Endothelial cell of hepatic sinusoid (primary cell): ENCODE data around the gene PTOV1.

Source experiments
- in situ Hi-C: cut with HindIII; loops from 2 replicates; pipeline ENCODE4 v1.10.0; 2017; ENCODE audit warnings: low sequenced_read_pairs

The PTOV1 gene

GRCh38 chr19:49850487-49851342 lies at the start of gene PTOV1:
Gene PTOV1 (plus strand): TSS chr19:49851159.
- in situ Hi-C loops: loop anchor here (5.0 kb wide), 2 partner anchors 42 to 98 kb away; no protein-coding TSS in a partner anchor

DNA sequence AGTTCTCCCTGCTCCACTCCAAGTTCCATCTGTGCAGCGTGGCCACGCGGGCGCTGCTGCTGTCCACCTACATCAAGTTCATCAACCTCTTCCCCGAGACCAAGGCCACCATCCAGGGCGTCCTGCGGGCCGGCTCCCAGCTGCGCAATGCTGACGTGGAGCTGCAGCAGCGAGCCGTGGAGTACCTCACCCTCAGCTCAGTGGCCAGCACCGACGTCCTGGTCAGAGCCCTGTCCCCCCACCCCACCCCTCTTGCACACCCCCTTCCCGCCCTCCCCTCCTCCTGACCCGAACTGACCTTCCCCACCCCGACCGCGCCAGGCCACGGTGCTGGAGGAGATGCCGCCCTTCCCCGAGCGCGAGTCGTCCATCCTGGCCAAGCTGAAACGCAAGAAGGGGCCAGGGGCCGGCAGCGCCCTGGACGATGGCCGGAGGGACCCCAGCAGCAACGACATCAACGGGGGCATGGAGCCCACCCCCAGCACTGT lies 49.5 kb upstream of the PTOV1 start:
- in situ Hi-C loops: no loop called here

GRCh38 chr19:49801966-49802661 lies 48.8 kb upstream of the PTOV1 start:
- in situ Hi-C loops: no loop called here

DNA sequence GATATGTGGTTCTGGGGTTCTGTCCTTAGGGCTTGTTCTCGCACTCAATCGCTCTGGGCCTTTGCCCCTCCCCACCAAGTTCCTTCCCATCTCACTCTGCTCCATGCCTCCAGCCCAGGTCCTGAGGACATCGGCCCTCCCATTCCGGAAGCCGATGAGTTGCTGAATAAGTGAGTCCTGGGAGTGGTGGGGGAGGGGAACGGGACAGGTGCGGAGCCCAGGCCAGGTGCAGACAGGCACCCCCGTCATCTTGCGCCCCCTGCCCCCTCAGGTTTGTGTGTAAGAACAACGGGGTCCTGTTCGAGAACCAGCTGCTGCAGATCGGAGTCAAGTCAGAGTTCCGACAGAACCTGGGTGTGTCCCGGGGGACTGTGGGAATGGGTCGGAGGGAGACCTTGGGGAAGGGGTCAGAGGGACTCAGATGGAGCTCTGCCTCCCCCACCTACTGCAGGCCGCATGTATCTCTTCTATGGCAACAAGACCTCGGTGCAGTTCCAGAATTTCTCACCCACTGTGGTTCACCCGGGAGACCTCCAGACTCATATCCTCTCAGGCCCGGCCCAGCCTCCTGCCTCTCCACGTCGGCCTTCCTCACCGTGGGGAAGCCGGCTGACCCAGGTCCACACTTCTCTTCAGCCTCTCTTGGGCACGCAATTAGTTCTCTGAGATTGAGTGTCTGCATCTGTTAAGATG lies 48.0 kb upstream of the PTOV1 start:
- in situ Hi-C loops: no loop called here

DNA sequence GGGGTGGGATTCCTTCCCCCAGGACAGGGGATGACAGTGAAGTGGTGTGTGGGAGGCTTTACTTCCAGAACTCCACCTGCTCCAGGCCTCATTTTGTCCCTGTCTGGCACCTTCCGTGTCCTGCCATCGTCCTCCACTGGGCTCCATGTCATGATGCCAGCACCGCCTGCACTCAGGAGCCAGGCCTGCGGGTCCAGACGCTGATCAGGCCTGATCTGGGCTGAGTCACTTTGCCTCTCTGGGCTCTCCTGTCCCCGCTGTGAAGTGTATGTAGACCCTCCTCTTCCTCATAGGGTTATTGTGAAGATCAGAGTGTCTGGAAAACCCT lies 47.5 kb upstream of the PTOV1 start:
- in situ Hi-C loops: no loop called here

- in situ Hi-C loops: no loop called here
Measured at GRCh38 chr19:49805822-49806619, 44.9 kb upstream of the PTOV1 start.

DNA sequence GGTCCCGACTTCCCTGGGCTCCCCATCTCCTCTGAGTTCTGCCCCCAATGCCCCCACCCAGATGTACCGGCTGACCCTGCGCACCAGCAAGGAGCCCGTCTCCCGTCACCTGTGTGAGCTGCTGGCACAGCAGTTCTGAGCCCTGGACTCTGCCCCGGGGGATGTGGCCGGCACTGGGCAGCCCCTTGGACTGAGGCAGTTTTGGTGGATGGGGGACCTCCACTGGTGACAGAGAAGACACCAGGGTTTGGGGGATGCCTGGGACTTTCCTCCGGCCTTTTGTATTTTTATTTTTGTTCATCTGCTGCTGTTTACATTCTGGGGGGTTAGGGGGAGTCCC lies 44.4 kb upstream of the PTOV1 start:
- in situ Hi-C loops: no loop called here

DNA sequence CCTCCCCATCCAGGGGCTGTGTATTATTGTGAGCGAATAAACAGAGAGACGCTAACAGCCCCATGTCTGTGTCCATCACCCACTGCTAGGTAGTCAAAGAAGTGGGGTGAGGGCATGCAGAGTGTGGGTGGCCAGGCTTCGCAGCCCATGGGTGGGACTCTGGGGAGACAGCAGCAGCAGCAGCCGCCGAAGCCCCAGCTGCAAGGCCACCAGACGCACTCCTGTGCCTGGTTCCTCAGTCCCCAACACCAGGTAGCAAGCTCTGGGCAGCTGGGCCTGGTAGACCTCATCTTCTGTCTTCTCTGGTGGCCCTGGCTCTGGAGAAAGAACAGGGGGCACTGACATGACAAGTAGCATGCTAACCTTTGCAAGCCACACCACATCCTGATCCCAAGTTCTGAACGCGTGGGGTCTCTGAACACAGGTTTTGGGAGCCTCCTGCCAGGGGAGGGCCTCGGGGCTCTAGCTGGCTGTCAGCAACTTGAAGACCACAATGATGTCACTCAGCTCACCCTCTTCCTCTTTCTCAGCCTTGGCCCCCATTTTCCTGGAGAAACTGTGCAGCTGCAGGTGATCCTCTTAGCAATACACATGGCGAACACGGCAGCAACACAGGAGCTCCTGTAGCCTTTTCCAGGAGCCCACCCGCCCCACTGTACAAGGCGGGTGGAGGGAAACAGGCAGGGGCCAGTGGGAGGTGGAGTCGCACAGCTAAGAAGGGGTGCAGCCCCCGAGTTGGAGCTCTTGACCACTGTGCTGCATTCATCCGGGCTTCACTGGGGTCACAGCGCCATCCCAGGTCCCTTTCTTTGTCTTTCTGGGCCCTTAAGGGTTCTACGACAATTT lies 43.7 kb upstream of the PTOV1 start:
- in situ Hi-C loops: no loop called here

GRCh38 chr19:49807904-49808675 lies 42.9 kb upstream of the PTOV1 start:
- in situ Hi-C loops: no loop called here

GRCh38 chr19:49808711-49809159 lies 42.2 kb upstream of the PTOV1 start:
- in situ Hi-C loops: no loop called here

DNA sequence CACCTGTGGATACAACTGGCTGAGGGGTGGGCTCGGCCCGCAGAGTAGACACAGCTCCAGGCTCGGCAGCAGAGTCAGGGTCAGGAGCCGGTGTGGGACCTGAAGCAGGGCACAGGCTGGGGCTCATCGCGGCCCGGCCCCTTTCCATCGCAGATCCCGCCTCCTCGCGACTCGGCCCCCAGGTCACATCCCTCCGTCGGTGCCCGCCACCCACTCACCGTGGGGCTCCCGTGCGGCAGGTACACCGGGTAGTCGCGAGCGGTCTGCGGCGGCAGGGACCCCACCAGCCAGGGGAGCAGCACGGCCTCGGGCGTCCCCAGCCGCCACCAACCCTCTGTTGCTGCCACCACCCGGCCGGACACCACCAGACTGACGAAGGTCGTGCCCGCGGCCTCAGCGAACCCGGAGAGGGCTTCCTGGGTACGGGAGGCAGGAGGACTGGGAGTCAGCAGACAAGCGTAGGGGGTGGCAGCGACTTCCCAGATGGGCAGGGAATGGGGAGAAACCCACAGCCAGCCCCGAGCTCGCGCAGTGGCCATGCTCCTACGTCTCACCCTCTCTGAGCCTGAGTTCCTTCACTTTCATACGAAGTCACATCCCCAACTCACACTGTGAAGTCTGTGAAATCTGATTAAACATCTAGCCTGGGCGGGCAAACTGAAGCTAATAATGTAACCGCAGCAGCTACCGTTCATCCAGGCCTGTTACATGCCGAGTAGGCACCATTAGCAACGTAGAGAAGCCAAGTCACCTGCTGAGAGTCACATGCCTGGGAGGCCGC lies 41.6 kb upstream of the PTOV1 start:
- in situ Hi-C loops: no loop called here

DNA sequence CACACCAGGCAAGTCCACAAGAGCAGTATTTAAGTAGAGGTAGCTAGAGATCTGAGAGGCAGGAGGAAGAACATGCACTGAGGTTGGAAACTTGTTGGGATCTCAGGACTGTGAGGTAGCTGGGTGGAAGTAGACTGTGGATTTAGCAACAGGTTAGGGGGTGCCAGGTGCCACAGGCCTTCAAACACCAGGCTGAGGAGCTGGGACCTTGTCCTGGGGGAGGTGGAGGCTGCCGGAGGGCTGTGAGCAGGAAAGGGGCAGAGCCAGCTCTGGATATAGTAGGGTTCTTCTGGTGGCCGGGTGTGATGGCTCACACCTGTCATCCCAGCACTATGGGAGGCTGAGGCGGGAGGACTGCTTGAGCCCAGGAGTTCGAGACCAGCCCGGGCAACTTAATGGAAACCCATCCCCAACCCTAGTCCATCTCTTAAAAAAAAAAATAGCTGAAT lies 41.0 kb upstream of the PTOV1 start:
- in situ Hi-C loops: no loop called here

DNA sequence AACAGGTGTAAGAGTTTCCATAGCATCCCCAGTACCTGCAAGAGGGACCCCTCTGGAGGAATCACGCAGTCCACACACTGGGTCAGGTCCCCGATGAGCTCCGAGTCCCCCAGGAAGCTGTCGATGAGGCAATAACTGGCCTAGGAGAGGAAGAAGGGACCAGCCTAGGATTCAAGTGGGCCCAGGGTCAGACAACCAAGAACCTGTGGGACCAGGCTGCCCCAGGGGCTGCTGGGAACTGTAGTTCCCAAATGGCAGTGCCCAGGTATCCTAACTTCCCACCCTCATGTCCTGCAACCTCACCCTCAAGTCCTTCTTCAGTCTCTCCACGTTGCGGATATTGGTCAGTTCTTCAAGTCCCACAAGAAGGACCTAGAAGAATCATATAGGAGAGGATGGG lies 39.6 kb upstream of the PTOV1 start:
- in situ Hi-C loops: no loop called here

GRCh38 chr19:49812452-49812996 lies 38.4 kb upstream of the PTOV1 start:
- in situ Hi-C loops: no loop called here

GRCh38 chr19:49812997-49813861 lies 37.7 kb upstream of the PTOV1 start, which contains the start of gene FUZ:
Gene FUZ (minus strand): TSS chr19:49813292. CDS start chr19:49813106, 186 bp downstream.
- in situ Hi-C loops: no loop called here

DNA sequence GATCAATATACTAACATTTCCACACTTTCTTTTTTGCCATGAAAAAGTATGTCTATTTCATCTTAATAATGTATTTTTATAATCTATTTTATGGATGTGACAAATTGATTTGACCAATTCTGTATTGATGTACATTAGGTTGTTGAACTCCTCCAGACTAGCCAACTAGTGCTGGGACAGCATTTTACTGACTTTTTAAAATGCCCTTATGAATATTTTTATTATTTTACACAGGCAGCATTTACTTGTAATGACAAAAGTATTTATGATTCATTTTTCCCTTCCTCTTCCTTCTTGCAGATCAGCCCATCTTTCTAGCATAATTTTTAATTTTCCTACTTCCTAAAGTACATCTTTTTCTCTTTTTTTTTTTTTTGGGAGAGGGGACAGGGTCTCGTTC lies 36.9 kb upstream of the PTOV1 start:
- in situ Hi-C loops: no loop called here

- in situ Hi-C loops: no loop called here
Measured at GRCh38 chr19:49816590-49816989, 34.4 kb upstream of the PTOV1 start.
